Heart left ventricle (tissue), 16 donors: ENCODE results near the gene GHR. TPM values are rescaled to one million over a fixed set of nuclear protein-coding genes. Genes with fewer than 3 reads are reported as not detected.
A peak's percentile ranks its signal among the peaks of the same experiment; 100 is the strongest.

ENCODE experiments used
- ATAC-seq, 4 donors: fragments of 200-7000 bp; cut with Tn5 transposase; one replicate each; pipeline ENCODE4 v1.9.1; 2020 to 2022; ENCODE audit warnings: moderate library complexity in 4 of 4, mild to moderate bottlenecking in 3 of 4, moderate number of reproducible peaks in 1 of 4
- DNase-seq, 5 donors: peaks; one replicate each; pipeline ENCODE4 v3.0.0-alpha.2; 2020
- H3K27ac ChIP-seq, 12 donors: fragments of 200-600 bp; sonication (generic) in 4 of 12; one replicate each; pipeline versions ENCODE4 v1.5.0 to v1.8.0; 2016 to 2022; ENCODE audit warnings: mild to moderate bottlenecking in 2 of 12
- H3K27me3 ChIP-seq, 9 donors: fragments of 200-600 bp; sonication (generic) in 2 of 9; one replicate each; pipeline versions ENCODE4 v1.5.1 to v1.8.0; 2016 to 2022; ENCODE audit warnings: mild to moderate bottlenecking in 3 of 9
- H3K36me3 ChIP-seq, 9 donors: fragments of 200-600 bp; sonication (generic) in 2 of 9; one replicate each; pipeline versions ENCODE4 v1.5.0 to v1.8.0; 2018 to 2022; ENCODE audit warnings: mild to moderate bottlenecking in 2 of 9
- H3K4me1 ChIP-seq, 12 donors: fragments of 200-600 bp; sonication (generic) in 4 of 12; one replicate each; pipeline versions ENCODE4 v1.5.0 to v1.8.0; 2016 to 2022; ENCODE audit warnings: mild to moderate bottlenecking in 3 of 12
- H3K4me3 ChIP-seq, 12 donors: fragments of 200-600 bp; sonication (generic) in 4 of 12; one replicate each; pipeline versions ENCODE4 v1.5.0 to v1.8.0; 2017 to 2022; ENCODE audit warnings: mild to moderate bottlenecking in 9 of 12, moderate library complexity in 4 of 12
- H3K9me3 ChIP-seq, 12 donors: fragments of 200-600 bp; sonication (generic) in 4 of 12; one replicate each; pipeline versions ENCODE4 v1.5.0 to v1.8.0; 2016 to 2022; ENCODE audit warnings: mild to moderate bottlenecking in 1 of 12
- CTCF ChIP-seq, 12 donors: fragments of 200-600 bp; sonication (generic) in 4 of 12; IDR thresholded peaks; one replicate each; pipeline versions ENCODE4 v1.5.0 to v1.8.0; 2018 to 2022; ENCODE audit warnings: antibody characterized with exemption in 12 of 12, mild to moderate bottlenecking in 5 of 12
- POLR2A ChIP-seq, 2 donors: fragments of 450-650 bp; IDR thresholded peaks; one replicate each; pipeline ENCODE4 v1.6.1; 2017; ENCODE audit warnings: antibody characterized with exemption in 2 of 2, mild to moderate bottlenecking in 2 of 2, moderate library complexity in 2 of 2
- WGBS, 4 donors: extraction: QIAGEN DNeasy Blood & Tissue Kit in 2 of 4; methylation state at CpG; one replicate each; pipeline versions ENCODE4 v1.1.5 to v1.1.7; 2013 to 2018; 5-methylcytosine and 5-hydroxymethylcytosine counted together
- intact Hi-C, 10 donors: fragments of 100-400 bp; cut with DNase I; formaldehyde crosslinking; loops; one replicate each; pipeline versions ENCODE4 v1.11.1 to v1.14.2; 2022
- polyA plus RNA-seq, 2 donors: library from polyadenylated mRNA; stranded (reverse); fragments of 200-250 nt; gene quantifications; one replicate each; pipeline ENCODE4 v1.2.3, GENCODE V29; 2013
- total RNA-seq, 9 donors: library from RNA; depleted of rRNA in 2 of 9; stranded (reverse); fragments of >200 nt in 2 of 9; fragmentation: NEBNext Ultra II Directional in 3 of 9; extraction: Animal tissue kit (Norgen Biotek cat#: 25700) in 3 of 9; gene quantifications; one replicate each; pipeline versions ENCODE4 v1.1.0 to v1.2.4, GENCODE V29; 2016 to 2023
- donor health status: ischemic (EF 13 %, LVEDD 7.1; RV severe dilation, severe dysfunction).
- donor health status: healthy with polysubstance abuse.
- donor health status: DM: no; HTN: yes; CAD: no.
- donor health status: DM: no; HTN: no; CAD: no.
- donor health status: ischemic (EF 25% LVEDD 6.9; RV normal size, moderate dysfunction).
- donor health status: ischemic (EF 25% LVEDD 5.7; RV mildly dilated, moderate dysfunction).
- donor health status: healthy.
- donor health status: DM: yes; HTN: yes; CAD: no.
- donor health status: ischemic (EF 35%, LVEDD 5.7; RV mildly dilated, moderate dysfunction).
- donor health status: nonischemic (EF 11% LVEDD 7.7; RV severe dilation, severe dysfunction).
- donor health status: DM: yes; HTN: yes; CAD: no.
- donor health status: PGD.
- donor health status: ischemic (EF 29% LVEDD 5.4; RV normal size, mild dysfunction).
- donor health status: nonischemic (EF 23%, LVEDD 6.1; RV moderate dilation, normal function).

GHR gene
- total and polyA plus RNA-seq, 11 donors = 3.4 to 23.2 (median 11.3) TPM

DNA sequence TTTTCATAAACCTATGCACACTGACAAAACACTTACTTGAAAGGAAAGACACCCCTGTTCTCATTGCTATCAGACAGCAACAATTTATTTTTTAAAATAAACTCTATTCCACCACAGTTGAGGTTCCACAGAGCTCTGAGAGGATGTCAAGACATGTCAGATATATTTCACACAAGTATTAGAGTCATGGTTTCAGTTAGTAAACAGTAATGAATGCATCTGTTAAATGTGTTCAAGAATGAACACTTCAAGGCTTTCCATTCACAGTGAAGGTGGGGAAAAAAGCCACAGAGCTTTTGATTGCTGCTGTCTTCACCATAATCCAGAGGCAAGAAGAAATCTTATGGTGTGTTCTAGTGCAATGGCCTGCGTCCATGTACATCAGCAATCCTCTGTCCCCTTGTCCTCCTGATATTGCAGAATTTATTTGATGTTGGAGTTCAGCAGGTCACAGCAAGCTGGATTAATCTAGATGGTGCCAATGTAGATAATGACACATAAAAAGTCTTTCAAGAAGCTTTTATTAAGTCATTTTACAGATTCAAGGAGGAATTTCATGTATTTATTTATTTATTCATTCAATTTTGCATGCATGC, 146.8 kb downstream of the GHR start:
- ATAC-seq (no peak), DNase-seq (no peak)
- Histone ChIP-seq H3K4me3 (no peak overlapping the region), H3K36me3 (peaks cover 0 to 3% (median 0%) of the 10 kb centered on the region in 9 donors), H3K4me1 (peaks cover 4 to 37% (median 21%) of the 10 kb centered on the region in 12 donors), H3K27me3 (no peaks in the 10 kb centered on the region), H3K9me3 (no peaks in the 10 kb centered on the region), H3K27ac (no peak overlapping the region)
- intact Hi-C loops = loop anchor here in 3 of 10 donors (5.0 to 10.0 kb wide), 3 partner anchors 143 to 715 kb away; partner anchors contain the start of gene GHR (in 1 of the 3)
- 79 to 93% (median 89%) methylated on average over 1 of the region's 1 CpG for WGBS, 4 donors
- no peak for TF ChIP-seq POLR2A (IDR thresholded peaks at IDR 0.05)
- TF ChIP-seq CTCF (IDR thresholded peaks at IDR 0.05) = no peak

DNA sequence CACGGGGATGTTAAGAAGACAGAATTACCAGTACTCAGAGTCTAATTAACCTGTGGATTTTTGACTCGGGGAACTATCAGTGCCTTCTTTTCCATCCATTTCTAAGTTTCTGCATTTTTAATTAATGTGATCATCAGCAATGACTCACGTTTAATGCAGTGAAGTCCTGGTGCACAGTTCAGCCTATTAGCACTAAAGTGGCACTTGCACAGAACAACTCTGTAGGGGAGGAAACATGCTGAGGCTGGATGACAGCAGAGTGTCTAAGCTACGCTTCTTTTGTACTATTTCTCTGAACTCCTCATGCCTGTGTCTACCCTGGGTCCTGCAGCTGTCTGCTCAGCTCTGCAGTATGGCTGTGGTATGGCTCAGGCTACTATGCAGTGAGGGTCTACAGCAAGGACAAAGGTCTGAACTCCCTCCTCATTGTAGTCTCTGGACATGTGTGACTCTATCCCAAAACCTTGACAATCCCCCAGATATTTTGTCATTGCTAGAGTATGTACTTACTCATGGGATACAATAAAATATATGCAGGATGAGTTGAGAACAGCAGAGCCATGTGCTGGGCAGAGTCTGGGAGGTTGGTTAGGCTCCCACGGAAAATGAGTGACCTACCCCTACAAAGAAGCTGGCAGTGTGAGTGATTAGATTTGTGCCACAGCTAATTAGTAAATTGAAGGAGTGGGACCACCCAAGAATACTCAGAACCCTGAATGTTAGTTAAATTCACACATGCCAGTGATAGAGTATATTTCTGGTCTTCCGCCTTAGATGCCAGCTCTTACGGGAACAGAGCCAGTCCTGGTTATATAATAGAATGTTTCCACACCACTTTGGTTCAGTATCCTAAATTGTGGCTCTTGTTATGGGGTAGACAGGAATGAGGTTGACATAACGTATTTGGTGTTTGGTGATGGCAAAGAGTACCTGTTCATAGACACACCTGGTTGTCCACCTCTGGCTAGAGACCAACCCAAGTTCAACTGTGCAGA, 148.0 kb downstream of the GHR start:
- WGBS, 4 donors = 48 to 61% (median 59%) methylated on average over 7 to 8 of the region's 8 CpGs
- Histone ChIP-seq H3K9me3 (no peaks in the 10 kb centered on the region), H3K27me3 (no peaks in the 10 kb centered on the region), H3K4me3 (no peak overlapping the region), H3K36me3 (peaks cover 0 to 3% (median 0%) of the 10 kb centered on the region in 9 donors), H3K4me1 (peaks cover 0 to 27% (median 14%) of the 10 kb centered on the region in 12 donors), H3K27ac (no peak overlapping the region)
- intact Hi-C loops = loop anchor here in 2 of 10 donors (5.0 to 10.0 kb wide), 2 partner anchors 144 to 716 kb away; no protein-coding TSS in a partner anchor
- DNase-seq = no peak
- TF ChIP-seq POLR2A (IDR thresholded peaks at IDR 0.05) (no peak), CTCF (IDR thresholded peaks at IDR 0.05) (no peak)
- peak in 3 of 4 donors; percentile 35 to 51 (median 39) for ATAC-seq

DNA sequence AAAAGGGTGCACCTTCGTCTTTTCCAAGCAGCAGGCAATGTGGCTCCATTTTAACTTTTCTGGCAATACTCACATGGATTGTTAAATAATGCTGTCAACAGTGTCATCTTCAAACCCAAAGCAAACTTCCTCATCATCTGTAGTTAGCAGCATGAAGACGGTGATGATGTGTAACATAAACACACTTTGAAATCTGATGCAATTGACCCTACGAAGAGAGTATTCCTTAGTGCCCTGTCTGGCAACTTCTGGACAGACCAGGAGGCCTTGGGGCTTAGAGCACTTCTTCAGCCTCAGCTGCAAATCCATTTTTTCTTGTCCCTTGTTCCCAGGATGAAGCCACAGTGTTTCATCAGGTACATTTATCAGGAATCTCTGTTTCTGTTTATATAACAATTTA, 149.1 kb downstream of the GHR start:
- ATAC-seq = no peak

More for the DNA sequence above, 149.1 kb downstream of the GHR start:
- Histone ChIP-seq H3K27me3 (no peaks in the 10 kb centered on the region), H3K36me3 (peaks cover 0 to 3% (median 0%) of the 10 kb centered on the region in 9 donors), H3K9me3 (no peaks in the 10 kb centered on the region), H3K4me3 (no peak overlapping the region), H3K4me1 (peaks cover 0 to 19% (median 8%) of the 10 kb centered on the region in 12 donors), H3K27ac (no peak overlapping the region)
- intact Hi-C loops = loop anchor here in 2 of 10 donors (5.0 to 10.0 kb wide), 2 partner anchors 145 to 718 kb away; no protein-coding TSS in a partner anchor
- DNase-seq = no peak
- WGBS, 4 donors = 92 to 96% (median 94%) methylated on average over 3 of the region's 3 CpGs
- TF ChIP-seq POLR2A (IDR thresholded peaks at IDR 0.05) = no peak
- TF ChIP-seq CTCF (IDR thresholded peaks at IDR 0.05) = no peak
